WTC11 (cell line): ENCODE data around the gene KRTAP2-3. TPM values are rescaled to one million over a fixed set of nuclear protein-coding genes. Genes with fewer than 3 reads are reported as not detected.

Experiments used
- ATAC-seq: fragments of 200-7000 bp; cut with Tn5 transposase; 2 replicates; pipeline ENCODE4 v1.10.0; 2021; ENCODE audit warnings: mild to moderate bottlenecking, moderate library complexity
- CTCF ChIA-PET: fragments of 300-600 bp; sonication (Branson Sonifier 250); formaldehyde crosslinking; loops from one replicate; lab custom pipeline; 2021; ENCODE audit warnings: antibody characterized with exemption; lab: Charles Lee
- POLR2A ChIA-PET: fragments of 350-600 bp; sonication (Branson Sonifier 250); formaldehyde crosslinking; loops from one replicate; lab custom pipeline; 2021; ENCODE audit warnings: antibody characterized with exemption; lab: Charles Lee
- DNase-seq: peaks from one replicate; pipeline ENCODE4 v3.0.0; 2021; ENCODE audit warnings: low spot score
- H3K27ac Mint-ChIP-seq: 2 replicates; pipeline ENCODE4 v1.8.0; 2021; ENCODE audit warnings: mixed read lengths
- H3K27me3 Mint-ChIP-seq: 2 replicates; pipeline ENCODE4 v1.8.0; 2021; ENCODE audit warnings: low read depth, mild to moderate bottlenecking, moderate library complexity, mixed read lengths
- H3K36me3 Mint-ChIP-seq: 2 replicates; pipeline ENCODE4 v1.8.0; 2021; ENCODE audit warnings: mixed read lengths
- H3K4me1 Mint-ChIP-seq: 2 replicates; pipeline ENCODE4 v1.8.0; 2022; ENCODE audit warnings: mixed read lengths
- H3K4me3 Mint-ChIP-seq: 2 replicates; pipeline ENCODE4 v1.8.0; 2021; ENCODE audit warnings: mild to moderate bottlenecking, moderate library complexity, mixed read lengths
- H3K9me3 Mint-ChIP-seq: 2 replicates; pipeline ENCODE4 v1.8.0; 2021; ENCODE audit warnings: mixed read lengths
- AFF4 ChIP-seq: sonication (generic); formaldehyde crosslinking; IDR thresholded peaks from 2 replicates; pipeline ENCODE4 v1.8.1; 2023; ENCODE audit warnings: mild to moderate bottlenecking, missing genetic modification reagents, borderline replicate concordance
- ATF1 ChIP-seq: sonication (generic); formaldehyde crosslinking; IDR thresholded peaks from 2 replicates; pipeline ENCODE4 v1.8.1; 2023; ENCODE audit warnings: mild to moderate bottlenecking, moderate library complexity, missing genetic modification reagents
- ERG ChIP-seq: fragments of 250-450 bp; sonication (Bioruptor Pico); IDR thresholded peaks from 2 replicates; pipeline ENCODE4 v1.8.0; 2021; ENCODE audit warnings: mild to moderate bottlenecking
- FOXP4 ChIP-seq: sonication (generic); formaldehyde crosslinking; IDR thresholded peaks from 2 replicates; pipeline ENCODE4 v1.8.0; 2022; ENCODE audit warnings: mild to moderate bottlenecking, missing genetic modification reagents
- GRHL2 ChIP-seq: fragments of 250-450 bp; sonication (Bioruptor Pico); IDR thresholded peaks from 2 replicates; pipeline ENCODE4 v1.8.0; 2022; ENCODE audit warnings: mild to moderate bottlenecking, moderate library complexity; ENCODE audit not compliant: insufficient replicate concordance, severe bottlenecking
- GTF2I ChIP-seq: fragments of 250-450 bp; sonication (Bioruptor Pico); conservative IDR thresholded peaks from 2 replicates; pipeline ENCODE4 v1.4.0; 2021; ENCODE audit warnings: mild to moderate bottlenecking
- IRF1 ChIP-seq: sonication (generic); formaldehyde crosslinking; IDR thresholded peaks from 2 replicates; pipeline ENCODE4 v1.8.0; 2023; ENCODE audit warnings: missing genetic modification reagents
- KAT7 ChIP-seq: sonication (generic); formaldehyde crosslinking; IDR thresholded peaks from 2 replicates; pipeline ENCODE4 v1.8.1; 2023; ENCODE audit warnings: missing genetic modification reagents, mild to moderate bottlenecking, borderline replicate concordance
- MXD4 ChIP-seq: fragments of 250-450 bp; sonication (Bioruptor Pico); IDR thresholded peaks from 2 replicates; pipeline ENCODE4 v1.8.0; 2021; ENCODE audit warnings: mild to moderate bottlenecking, moderate library complexity, borderline replicate concordance
- NFATC4 ChIP-seq: fragments of 250-450 bp; sonication (Bioruptor Pico); IDR thresholded peaks from 2 replicates; pipeline ENCODE4 v1.9.0; 2021; ENCODE audit warnings: mild to moderate bottlenecking
- NFYB ChIP-seq: sonication (generic); formaldehyde crosslinking; conservative IDR thresholded peaks from 2 replicates; pipeline ENCODE4 v1.8.0; 2022; ENCODE audit warnings: low read depth, missing genetic modification reagents
- NR2C2 ChIP-seq: sonication (generic); formaldehyde crosslinking; IDR thresholded peaks from 2 replicates; pipeline ENCODE4 v1.8.0; 2022; ENCODE audit warnings: mild to moderate bottlenecking, missing genetic modification reagents
- RELA ChIP-seq: sonication (generic); formaldehyde crosslinking; IDR thresholded peaks from 2 replicates; pipeline ENCODE4 v1.8.1; 2022; ENCODE audit warnings: missing genetic modification reagents, mild to moderate bottlenecking, borderline replicate concordance
- SMAD4 ChIP-seq: sonication (generic); formaldehyde crosslinking; IDR thresholded peaks from 2 replicates; pipeline ENCODE4 v1.8.0; 2022; ENCODE audit warnings: mild to moderate bottlenecking, missing genetic modification reagents
- ZNF281 ChIP-seq: sonication (generic); formaldehyde crosslinking; IDR thresholded peaks from 2 replicates; pipeline ENCODE4 v1.8.0; 2023; ENCODE audit warnings: mild to moderate bottlenecking, missing genetic modification reagents
- ZNF416 ChIP-seq: fragments of 250-450 bp; sonication (Bioruptor Pico); IDR thresholded peaks from 2 replicates; pipeline ENCODE4 v1.9.0; 2021; ENCODE audit warnings: mild to moderate bottlenecking, inconsistent platforms
- ZNF671 ChIP-seq: fragments of 250-450 bp; sonication (Bioruptor Pico); IDR thresholded peaks from 2 replicates; pipeline ENCODE4 v1.8.0; 2021; ENCODE audit warnings: mild to moderate bottlenecking
- total RNA-seq: library from RNA; stranded (reverse); gene quantifications from 3 replicates; pipeline ENCODE4 v1.2.3, GENCODE V29; 2021

KRTAP2-3 gene
- total RNA-seq, 1 experiment from 2014 or later = not detected

- TF ChIP-seq KAT7 (CRISPR knock-in tag) = no peak
- TF ChIP-seq MXD4 = no peak
- TF ChIP-seq NFYB = no peak
- TF ChIP-seq ZNF671 (CRISPR knock-in tag) = no peak
Observed at GRCh38 chr17:41026715-41027471, 33.0 kb downstream of the KRTAP2-3 start, which contains the start of gene KRTAP1-5 (continued).

GRCh38 chr17:41024697-41025096 is 35.2 kb downstream of the KRTAP2-3 start:
- H3K4me3 Mint-ChIP-seq = no peak overlapping the region
- CTCF ChIA-PET = interaction anchor here (1.5 kb wide), 1 partner anchor 161 kb away, joined by 3 read pairs; no protein-coding TSS in a partner anchor
- DNase-seq (no peak), ATAC-seq (no peak)
- H3K27me3 Mint-ChIP-seq = no peaks in the 10 kb centered on the region
- H3K27ac Mint-ChIP-seq = no peak overlapping the region
- H3K9me3 Mint-ChIP-seq = peaks cover 13% of the 10 kb centered on the region
- TF ChIP-seq FOXP4 (CRISPR knock-in tag) (no peak), SMAD4 (no peak), GRHL2 (no peak), ERG (CRISPR knock-in tag) (no peak), ZNF416 (CRISPR knock-in tag) (no peak), ATF1 (no peak), AFF4 (no peak), IRF1 (no peak), RELA (CRISPR knock-in tag) (no peak), ZNF281 (CRISPR knock-in tag) (no peak), NFATC4 (CRISPR knock-in tag) (no peak), NR2C2 (CRISPR knock-in tag) (no peak), GTF2I (CRISPR knock-in tag) (no peak)
- POLR2A ChIA-PET = no interaction called here
- H3K36me3 Mint-ChIP-seq = no peaks in the 10 kb centered on the region
- H3K4me1 Mint-ChIP-seq = no peaks in the 10 kb centered on the region
